ENCODE data around the gene AP3B1.

GRCh38 chr5:78283105-78283504 lies 11.4 kb downstream of the AP3B1 start:
- TF ChIP-seq CTCF (IDR thresholded peaks at IDR 0.05) (no peak), EP300 (IDR thresholded peaks at IDR 0.05) (no peak), POLR2A (IDR thresholded peaks at IDR 0.05; ENCODE audit: low read depth) (no peak), POLR2AphosphoS5 (IDR thresholded peaks at IDR 0.05) (no peak)
